HG03520 (cell line): ENCODE results near the gene TCF19.
"Not testable (repeated sequence)": the region's sequence is repeated elsewhere in the genome, so short reads cannot be mapped to it uniquely, and the experiment has no call there.

ENCODE experiments used
- ATAC-seq: cut with Tn5 transposase; IDR thresholded peaks from one replicate; pipeline ENCODE4 v1.9.1; 2021; ENCODE audit warnings: mild to moderate bottlenecking, moderate library complexity; ENCODE audit not compliant: unreplicated experiment

The TCF19 gene

GRCh38 chr6:31158863-31159855, 770 bp downstream of the TCF19 start:
- no peak for ATAC-seq

GRCh38 chr6:31161216-31162126, 3.1 kb downstream of the TCF19 start:
- ATAC-seq, result no peak

- no peak for ATAC-seq
Observed at GRCh38 chr6:31162463-31163165, 4.2 kb downstream of the TCF19 start.

- no peak for ATAC-seq
Observed at GRCh38 chr6:31163922-31164321, 5.5 kb downstream of the TCF19 start.

- not testable (repeated sequence) for ATAC-seq
Observed at GRCh38 chr6:31164475-31165063, 6.2 kb downstream of the TCF19 start.

- peak; percentile 70 for ATAC-seq
Observed at GRCh38 chr6:31165064-31165832, 6.9 kb downstream of the TCF19 start.

GRCh38 chr6:31165986-31166385, 7.6 kb downstream of the TCF19 start:
- ATAC-seq, result no peak

GRCh38 chr6:31168606-31169005, 10.2 kb downstream of the TCF19 start:
- no peak for ATAC-seq

GRCh38 chr6:31169123-31169857, 10.9 kb downstream of the TCF19 start:
- ATAC-seq, result no peak

GRCh38 chr6:31169858-31170599, 11.6 kb downstream of the TCF19 start:
- ATAC-seq, result not testable (repeated sequence)

- ATAC-seq, result no peak
Observed at GRCh38 chr6:31170600-31170881, 12.2 kb downstream of the TCF19 start, which contains the start of gene POU5F1. POU5F1 (minus strand) TSS chr6:31170682; CDS start chr6:31170620, 62 bp downstream.

- no peak for ATAC-seq
Observed at GRCh38 chr6:31170987-31171671, 12.7 kb downstream of the TCF19 start.

- no peak for ATAC-seq
Observed at GRCh38 chr6:31171931-31172905, 13.8 kb downstream of the TCF19 start.

GRCh38 chr6:31172973-31173384, 14.6 kb downstream of the TCF19 start:
- ATAC-seq, result no peak

- no peak for ATAC-seq
Observed at GRCh38 chr6:31173406-31173805, 15.0 kb downstream of the TCF19 start.

GRCh38 chr6:31174378-31174777, 16.0 kb downstream of the TCF19 start:
- no peak for ATAC-seq

GRCh38 chr6:31175971-31176370, 17.6 kb downstream of the TCF19 start:
- no peak for ATAC-seq
